ENCODE measurements around the gene ANKS1B.

DNA sequence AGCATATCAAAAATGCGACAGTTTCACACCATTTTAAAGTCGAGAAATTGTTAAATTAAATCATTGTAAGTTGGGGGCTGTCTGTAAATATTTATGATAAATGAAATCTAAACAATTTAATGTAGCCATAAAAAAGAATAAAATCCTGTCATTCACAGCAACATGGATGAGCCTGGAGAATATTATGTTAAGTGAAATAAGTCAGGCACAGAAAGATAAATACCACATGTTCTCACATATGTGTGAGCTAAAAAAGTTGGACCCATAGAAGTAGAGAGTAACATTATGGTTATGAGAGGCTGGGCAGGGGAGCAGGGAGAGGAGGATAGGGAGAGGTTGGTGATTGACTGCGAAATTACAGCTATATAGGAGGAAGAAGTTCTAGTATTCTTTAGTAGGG, 201.3 kb downstream of the ANKS1B start:
- TF ChIP-seq, protein P1, sequence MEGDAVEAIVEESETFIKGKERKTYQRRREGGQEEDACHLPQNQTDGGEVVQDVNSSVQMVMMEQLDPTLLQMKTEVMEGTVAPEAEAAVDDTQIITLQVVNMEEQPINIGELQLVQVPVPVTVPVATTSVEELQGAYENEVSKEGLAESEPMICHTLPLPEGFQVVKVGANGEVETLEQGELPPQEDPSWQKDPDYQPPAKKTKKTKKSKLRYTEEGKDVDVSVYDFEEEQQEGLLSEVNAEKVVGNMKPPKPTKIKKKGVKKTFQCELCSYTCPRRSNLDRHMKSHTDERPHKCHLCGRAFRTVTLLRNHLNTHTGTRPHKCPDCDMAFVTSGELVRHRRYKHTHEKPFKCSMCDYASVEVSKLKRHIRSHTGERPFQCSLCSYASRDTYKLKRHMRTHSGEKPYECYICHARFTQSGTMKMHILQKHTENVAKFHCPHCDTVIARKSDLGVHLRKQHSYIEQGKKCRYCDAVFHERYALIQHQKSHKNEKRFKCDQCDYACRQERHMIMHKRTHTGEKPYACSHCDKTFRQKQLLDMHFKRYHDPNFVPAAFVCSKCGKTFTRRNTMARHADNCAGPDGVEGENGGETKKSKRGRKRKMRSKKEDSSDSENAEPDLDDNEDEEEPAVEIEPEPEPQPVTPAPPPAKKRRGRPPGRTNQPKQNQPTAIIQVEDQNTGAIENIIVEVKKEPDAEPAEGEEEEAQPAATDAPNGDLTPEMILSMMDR (IDR thresholded peaks at IDR 0.05): no peak
- no peak for TF ChIP-seq NR2C2 (CRISPR knock-in tag; IDR thresholded peaks at IDR 0.05)
- TF ChIP-seq CREB1 (CRISPR knock-in tag; IDR thresholded peaks at IDR 0.05): no peak
- no peak for TF ChIP-seq ETV6 (CRISPR knock-in tag; IDR thresholded peaks at IDR 0.05)
- no peak for TF ChIP-seq ELF4 (CRISPR knock-in tag; IDR thresholded peaks at IDR 0.05; ENCODE audit: low read depth)
- TF ChIP-seq ZNF425 (CRISPR knock-in tag; conservative IDR thresholded peaks at IDR 0.05): no peak
- no peak for TF ChIP-seq JUN (CRISPR knock-in tag; IDR thresholded peaks at IDR 0.05)
- no peak for TF ChIP-seq CBFB (CRISPR knock-in tag; IDR thresholded peaks at IDR 0.05; ENCODE audit: low read depth)
- TF ChIP-seq SP1 (CRISPR knock-in tag; conservative IDR thresholded peaks at IDR 0.05): no peak
- no peak for TF ChIP-seq NR3C1 (CRISPR knock-in tag; conservative IDR thresholded peaks at IDR 0.05; ENCODE audit: low read depth)
